ENCODE data around the gene CORO2B.

- no peak for TF ChIP-seq CTCF (IDR thresholded peaks at IDR 0.05; ENCODE audit: insufficient read depth, low read length, poor library complexity, severe bottlenecking)
- no peak for TF ChIP-seq EZH2phosphoT487 (conservative IDR thresholded peaks at IDR 0.05; ENCODE audit: low read length)
These were observed 14.6 kb upstream of the CORO2B start for GRCh38 chr15:68564173-68564572.
